H1 (cell line): Measurements from ENCODE around the gene FGF3. TPM values are rescaled to one million over a fixed set of nuclear protein-coding genes. Genes with fewer than 3 reads are reported as not detected.

Experiments
- CBX8 ChIP-seq: fragments of 300-800, 300-1000 bp; sonication (generic); IDR thresholded peaks from 2 replicates; pipeline ENCODE4 v1.7.1; 2016; ENCODE audit warnings: low read depth, low read length, borderline replicate concordance
- CHD1 ChIP-seq: IDR thresholded peaks from 2 replicates; pipeline ENCODE4 v1.6.1; 2012; ENCODE audit warnings: low read depth, low read length, improper control_type of control experiment
- CREB1 ChIP-seq: IDR thresholded peaks from 2 replicates; pipeline ENCODE4 v1.6.1; 2012; ENCODE audit warnings: inconsistent platforms
- JUN ChIP-seq: IDR thresholded peaks from 2 replicates; pipeline ENCODE4 v1.6.1; 2011; ENCODE audit warnings: low read depth, mild to moderate bottlenecking, improper control_type of control experiment, low read length
- RBBP5 ChIP-seq: IDR thresholded peaks from 2 replicates; pipeline ENCODE4 v1.7.1; 2012; ENCODE audit warnings: low read depth, mild to moderate bottlenecking, inconsistent platforms, low read length, moderate library complexity, borderline replicate concordance
- polyA plus RNA-seq, 7 experiments: library from polyadenylated mRNA; depleted of rRNA in 3 of 7; stranded (reverse) in 5 of 7; unstranded in 2 of 7; fragments of >200 nt in 5 of 7; fragments of 200-250 nt in 2 of 7; gene quantifications; 1 replicate in 5 of 7; 2 replicates in 1 of 7; 4 replicates in 1 of 7; pipeline versions ENCODE4 v1.2.1 to v1.2.3, GENCODE V29; 2011 to 2013; ENCODE audit warnings: missing spikeins in 2 of 7, mixed read lengths in 2 of 7
- total RNA-seq: library from RNA; stranded (reverse); fragmentation: NEBNext Ultra II Directional; extraction: Animal tissue kit (Norgen Biotek cat#: 25700); gene quantifications from 2 replicates; pipeline ENCODE4 v1.2.1, GENCODE V29; 2021

Gene FGF3
- total and polyA plus RNA-seq, 2 of the 8 experiments (the other 6 are each of a cell fraction or from before 2014, with no cell fraction given), result not detected

GRCh38 chr11:69815973-69816372 lies 3.2 kb downstream of the FGF3 start (continued):
- TF ChIP-seq CBX8 (no peak), CREB1 (no peak), JUN (no peak), CHD1 (no peak), RBBP5 (no peak)
- TF ChIP-seq, all 59 proteins: peak for 0
